Glomerular endothelial cell (primary cell): Measurements from ENCODE around the gene KCNQ4. TPM values are rescaled to one million over a fixed set of nuclear protein-coding genes. Genes with fewer than 3 reads are reported as not detected.

Experiments
- DNase-seq: peaks from one replicate; pipeline ENCODE4 v3.0.0-alpha.2; 2011; ENCODE audit warnings: low read depth, low spot score; ENCODE audit errors: extremely low read depth
- total RNA-seq: library from RNA; depleted of rRNA; stranded (reverse); fragments of >200 nt; gene quantifications from 2 replicates; pipeline ENCODE4 v1.2.3, GENCODE V29; 2015

The KCNQ4 gene
- 0.12 and 0.68 TPM in 2 replicates for total RNA-seq

DNA sequence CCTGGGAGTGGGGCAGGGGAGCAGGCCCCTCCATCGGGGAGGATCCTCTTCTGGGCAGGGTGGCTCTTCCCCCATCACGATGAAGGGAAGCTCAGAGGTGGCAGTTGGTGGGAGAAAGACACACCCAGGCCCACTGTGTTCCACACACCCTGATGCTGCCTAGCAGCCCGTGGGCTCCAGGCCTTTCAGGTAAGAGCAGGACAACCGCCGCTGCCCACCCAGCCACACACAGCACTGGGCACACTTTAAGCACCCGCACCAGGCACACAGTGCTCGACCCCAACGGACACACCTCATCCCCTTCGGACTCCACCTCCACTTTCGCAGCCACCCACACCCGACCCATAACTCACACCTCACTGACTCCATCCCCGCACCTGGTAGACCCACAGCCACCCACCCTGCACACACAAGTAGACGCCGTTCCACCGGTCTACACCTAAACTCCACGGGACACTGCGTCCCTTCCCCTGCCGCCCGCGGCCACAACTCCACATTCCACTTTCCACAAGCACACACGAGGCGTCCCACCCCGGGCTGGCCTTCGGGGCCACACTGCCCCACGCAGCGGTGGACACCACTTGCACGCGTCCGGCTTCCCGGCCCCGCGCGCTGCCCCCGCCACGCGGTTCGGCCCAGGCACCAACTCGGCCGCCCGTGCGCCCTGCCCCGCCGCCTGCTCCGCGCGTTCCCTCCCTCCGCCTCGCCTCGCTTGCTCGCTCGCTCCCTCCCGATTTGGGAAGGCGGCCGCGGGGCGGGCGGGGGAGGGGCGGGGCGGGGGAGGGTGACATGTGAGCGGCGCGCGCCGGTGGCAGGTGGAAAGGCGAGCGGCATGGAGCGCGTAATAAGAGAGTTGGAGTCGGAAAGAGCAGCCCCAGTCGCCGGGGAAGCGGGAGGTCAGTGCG is at the start of gene KCNQ4:
KCNQ4 (plus strand) TSS at position 787 of the 905 bp plus-strand sequence. CDS start 307 bp downstream, outside the sequence.
- no peak for DNase-seq

DNA sequence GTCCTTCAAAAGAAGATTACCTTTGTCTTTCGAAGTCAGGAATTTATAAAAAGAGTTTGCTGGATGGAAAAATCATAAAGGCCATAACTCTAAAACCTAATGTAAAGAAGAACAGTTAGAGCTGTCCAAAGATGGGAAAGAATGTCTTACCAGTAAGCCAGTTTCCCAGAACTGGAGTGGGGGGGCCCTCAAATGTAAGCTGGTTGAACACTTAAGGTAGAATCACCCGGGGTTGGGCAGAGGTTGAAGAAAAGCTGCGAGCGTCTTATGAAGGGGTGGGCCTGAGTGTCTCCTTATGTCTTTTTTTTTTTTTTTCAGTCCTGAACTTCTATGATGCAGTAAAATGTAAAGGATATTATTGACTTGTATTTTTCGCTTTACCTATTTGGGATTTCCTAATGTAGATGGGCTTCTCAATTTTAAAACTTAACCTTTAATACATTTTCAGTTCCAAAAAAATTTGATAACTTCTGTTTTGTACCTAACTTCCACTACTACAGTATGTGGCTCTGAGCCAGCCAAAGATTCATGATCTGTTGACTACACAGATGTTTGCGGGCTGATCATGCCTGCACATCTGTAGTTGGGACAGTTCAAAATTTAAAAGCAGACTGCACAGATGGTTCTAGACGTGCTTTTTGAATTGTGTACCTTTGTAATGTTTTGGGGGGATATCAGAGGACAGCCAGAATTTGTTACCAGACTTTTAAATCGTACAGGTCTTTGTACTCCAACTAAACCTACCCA is 48.5 kb upstream of the KCNQ4 start:
- DNase-seq = no peak

DNA sequence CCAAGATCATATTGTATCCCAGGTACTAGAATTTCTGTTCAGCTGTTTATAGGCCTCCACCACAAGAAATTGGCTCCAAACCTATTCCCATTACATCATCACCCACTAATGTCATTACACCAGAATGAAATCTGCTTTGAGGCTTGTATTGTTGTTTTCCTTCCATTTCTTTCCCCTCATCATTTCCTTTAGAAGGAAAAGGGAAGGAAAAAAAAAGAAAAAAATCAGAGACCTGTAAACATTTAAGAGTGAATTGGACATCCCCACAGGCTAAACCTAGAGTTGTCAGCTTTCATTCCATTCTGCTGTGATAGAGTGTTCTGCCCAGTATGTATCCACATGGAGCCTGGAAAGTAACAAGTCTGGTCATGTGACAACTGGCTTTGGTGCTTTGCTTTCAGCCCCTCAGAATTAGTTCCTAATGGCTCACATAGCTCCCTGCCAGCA is 47.5 kb upstream of the KCNQ4 start:
- DNase-seq = peak; percentile 55

- no peak for DNase-seq
Observed at GRCh38 chr1:40738831-40739230, 44.8 kb upstream of the KCNQ4 start.

- DNase-seq = no peak
Observed at GRCh38 chr1:40739455-40740008, 44.1 kb upstream of the KCNQ4 start.

GRCh38 chr1:40740039-40740996 is 43.3 kb upstream of the KCNQ4 start:
- DNase-seq = no peak

GRCh38 chr1:40740997-40741736 is 42.4 kb upstream of the KCNQ4 start:
- no peak for DNase-seq

- DNase-seq = no peak
Observed at GRCh38 chr1:40742363-40743061, 41.1 kb upstream of the KCNQ4 start.

GRCh38 chr1:40743452-40743851 is 40.1 kb upstream of the KCNQ4 start:
- DNase-seq = no peak

DNA sequence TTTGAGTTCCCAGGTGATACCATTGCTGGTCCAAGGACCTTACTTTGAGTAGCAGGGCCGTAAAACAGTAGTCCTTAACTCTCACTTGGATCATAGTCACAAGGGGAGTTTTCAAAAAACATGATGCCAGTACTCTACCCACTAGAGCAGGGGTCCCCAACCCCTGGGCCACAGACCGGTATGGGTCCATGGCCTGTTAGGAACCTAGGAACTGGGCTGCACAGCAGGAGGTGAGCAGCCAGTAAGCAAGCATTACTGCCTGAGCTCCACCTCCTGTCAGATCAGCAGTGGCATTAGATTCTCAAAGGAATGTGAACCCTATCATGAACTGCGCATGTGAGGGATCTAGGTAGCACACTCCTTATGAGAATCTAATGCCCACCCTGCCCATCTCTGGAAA is 39.7 kb upstream of the KCNQ4 start:
- no peak for DNase-seq

GRCh38 chr1:40745176-40745575 is 38.4 kb upstream of the KCNQ4 start:
- DNase-seq = no peak

DNA sequence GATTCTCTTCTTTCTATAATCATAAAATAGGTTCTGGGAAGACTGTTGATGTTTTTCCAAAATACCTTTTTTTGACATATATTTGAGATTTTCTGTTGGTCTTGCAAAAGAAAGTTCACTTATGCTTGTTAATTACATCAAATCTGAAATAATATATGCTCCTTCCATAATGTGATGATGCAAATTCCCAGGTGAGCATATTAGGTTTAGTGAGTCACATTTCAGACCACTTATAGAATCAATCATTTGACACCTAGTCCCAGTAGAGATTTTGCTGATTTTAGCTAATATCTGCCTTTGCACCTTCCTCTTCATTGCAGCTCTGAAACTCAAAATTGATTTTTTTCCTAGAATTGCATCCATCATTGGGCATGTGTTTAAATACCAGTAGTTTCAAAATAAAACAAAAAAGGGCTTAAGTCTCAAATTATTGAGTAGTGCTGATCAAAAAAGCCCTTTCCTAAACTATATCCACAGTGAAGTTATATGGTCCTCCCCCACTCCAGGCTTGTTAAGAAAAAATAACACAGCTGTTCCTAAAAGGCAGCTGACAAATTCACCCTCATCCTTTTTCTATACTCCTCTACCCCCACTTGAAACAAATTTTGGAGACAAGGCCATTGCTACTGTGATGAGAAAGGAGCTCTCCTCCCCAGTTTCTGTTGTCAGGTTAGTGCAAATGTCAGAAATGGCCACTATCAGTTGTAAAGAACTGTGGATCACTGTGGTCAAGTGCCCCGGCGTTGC is 37.1 kb upstream of the KCNQ4 start:
- DNase-seq = no peak

GRCh38 chr1:40748841-40749718 is 34.5 kb upstream of the KCNQ4 start:
- DNase-seq = no peak

DNA sequence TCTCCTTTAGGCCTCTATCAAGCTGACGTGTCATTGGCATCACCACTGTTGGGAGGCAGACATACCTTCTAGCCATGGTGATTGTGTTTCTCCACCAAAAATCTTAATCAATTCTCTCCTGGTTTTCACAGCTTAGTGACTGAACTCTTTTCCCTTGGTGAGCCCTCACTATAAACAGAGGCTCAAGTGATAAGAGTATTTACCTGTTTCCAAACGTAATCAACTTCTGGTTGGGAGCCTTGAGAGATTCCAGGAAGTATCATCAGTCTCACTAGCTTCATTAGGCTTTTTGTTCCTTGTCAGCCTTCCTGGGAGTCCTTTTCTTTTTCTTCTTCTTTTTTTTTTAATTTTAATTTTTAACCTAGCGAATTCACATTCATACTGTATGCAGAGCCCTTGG is 33.8 kb upstream of the KCNQ4 start:
- DNase-seq = no peak

DNA sequence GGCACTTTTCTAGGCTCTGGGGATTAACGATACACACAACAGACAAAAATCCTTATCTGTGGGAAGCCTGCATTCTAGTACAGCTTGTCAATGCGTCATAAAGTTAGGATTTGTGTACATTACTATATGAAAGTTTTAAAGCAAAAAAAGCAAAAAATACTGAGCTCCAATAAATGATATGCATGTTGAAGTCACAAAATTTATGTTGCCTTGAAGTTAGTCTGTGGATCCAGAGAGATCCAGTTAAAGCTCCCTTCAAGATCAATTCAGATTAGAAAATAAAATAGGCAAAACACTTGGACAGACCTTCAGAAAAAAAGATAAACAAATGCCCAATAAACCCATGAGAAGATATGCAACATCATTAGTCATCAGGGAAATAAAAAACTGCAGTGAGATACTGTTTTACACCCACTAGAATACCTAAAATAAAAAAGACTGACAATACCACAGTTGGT is 33.1 kb upstream of the KCNQ4 start:
- DNase-seq = no peak

DNA sequence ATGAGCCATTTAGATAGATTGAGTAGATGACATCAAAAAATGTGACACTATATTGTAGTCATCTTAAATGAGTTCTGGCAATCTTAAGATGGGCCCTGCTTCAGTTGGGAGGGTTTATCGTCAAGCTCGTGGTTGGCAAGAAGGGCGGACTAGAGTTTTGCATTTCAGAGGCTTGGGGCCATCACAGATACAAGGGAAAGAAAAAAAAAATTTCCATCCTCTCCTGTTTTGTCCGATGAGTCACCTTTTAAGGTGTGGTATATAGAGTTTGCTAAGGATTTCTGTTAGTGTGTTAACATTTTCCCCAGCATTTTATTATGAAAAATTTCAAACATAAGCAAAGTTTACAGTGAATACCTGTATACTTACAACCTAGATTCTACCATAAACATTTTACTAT is 31.8 kb upstream of the KCNQ4 start:
- no peak for DNase-seq

DNA sequence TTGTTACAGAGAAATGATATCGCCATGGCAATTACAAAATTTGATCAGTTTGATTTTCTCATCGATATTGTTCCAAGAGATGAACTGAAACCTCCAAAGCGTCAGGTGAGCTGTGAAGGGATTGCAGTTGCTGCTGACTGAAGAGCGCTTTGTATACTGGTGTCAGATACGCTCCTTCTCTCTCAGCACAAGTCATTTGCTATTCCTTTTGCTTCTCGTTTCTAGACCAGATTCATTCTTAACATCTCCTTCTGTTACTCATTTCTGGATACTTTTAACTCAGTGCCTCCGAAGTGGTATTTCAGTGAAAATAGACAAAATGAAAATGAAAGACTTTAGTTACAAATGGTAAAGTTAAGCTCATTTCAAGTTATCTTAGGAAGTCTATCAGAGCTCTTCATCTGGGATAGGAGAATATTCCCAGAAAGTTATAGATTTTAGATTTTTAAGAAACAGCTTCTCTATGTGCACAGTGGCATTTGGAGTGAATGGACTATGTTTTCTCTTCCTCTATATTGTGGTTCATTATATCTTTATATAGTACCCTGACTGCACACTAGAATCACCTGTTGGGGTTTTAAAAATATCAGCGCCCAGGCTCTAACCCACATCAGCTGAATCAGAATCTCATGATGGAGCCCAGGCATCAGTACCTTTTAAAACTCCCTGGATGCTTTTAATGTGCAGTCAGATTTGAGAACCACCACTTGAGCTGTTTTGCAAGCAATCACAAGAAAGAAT is 30.3 kb upstream of the KCNQ4 start:
- no peak for DNase-seq
